GM21447 (cell line): ENCODE measurements around the gene SMURF2.
"Not testable (repeated sequence)": the region's sequence is repeated elsewhere in the genome, so short reads cannot be mapped to it uniquely, and the experiment has no call there.

Experiments
- ATAC-seq: cut with Tn5 transposase; IDR thresholded peaks from one replicate; pipeline ENCODE4 v1.9.1; 2021; ENCODE audit not compliant: unreplicated experiment

Gene SMURF2

DNA sequence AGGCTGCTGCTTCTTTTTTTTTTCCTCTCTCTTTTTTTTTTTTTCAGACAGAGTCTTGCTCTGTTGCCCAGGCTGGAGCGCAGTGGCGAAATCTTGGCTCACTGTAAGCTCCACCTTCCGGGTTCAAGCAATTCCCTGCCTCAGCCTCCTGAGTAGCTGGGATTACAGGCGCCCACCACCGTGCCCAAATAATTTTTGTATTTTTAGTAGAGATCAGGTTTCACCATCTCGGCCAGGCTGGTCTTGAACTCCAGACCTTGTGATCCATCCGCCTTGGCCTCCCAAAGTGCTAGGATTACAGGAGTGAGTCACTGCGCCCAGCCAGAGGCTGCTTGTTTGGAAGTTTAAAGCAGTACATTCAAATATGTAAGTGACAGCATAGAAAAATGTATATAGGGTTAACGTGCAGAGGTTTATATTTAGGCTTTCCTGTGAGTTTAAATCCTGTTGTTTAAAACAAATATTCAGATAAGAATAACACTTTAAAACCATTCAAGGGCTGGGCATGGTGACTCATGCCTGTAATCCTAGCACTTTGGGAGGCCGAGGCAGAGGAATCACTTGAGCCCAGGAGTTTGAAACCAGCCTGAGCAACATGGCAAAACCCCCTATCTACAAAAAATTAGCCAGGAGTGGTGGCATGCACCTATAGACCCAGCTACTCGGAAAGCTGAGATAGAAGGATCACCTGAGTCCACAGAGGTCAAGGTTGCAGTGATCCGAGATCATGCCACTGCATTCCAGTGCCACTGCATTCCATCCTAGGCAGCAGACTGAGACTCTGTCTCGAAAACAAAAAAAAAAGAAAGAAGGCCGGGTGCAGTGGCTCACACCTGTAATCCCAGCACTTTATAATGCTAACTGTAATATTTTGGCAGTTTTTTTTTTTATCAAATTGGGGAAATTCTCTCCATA lies 6.0 kb upstream of the SMURF2 start:
- not testable (repeated sequence) for ATAC-seq

DNA sequence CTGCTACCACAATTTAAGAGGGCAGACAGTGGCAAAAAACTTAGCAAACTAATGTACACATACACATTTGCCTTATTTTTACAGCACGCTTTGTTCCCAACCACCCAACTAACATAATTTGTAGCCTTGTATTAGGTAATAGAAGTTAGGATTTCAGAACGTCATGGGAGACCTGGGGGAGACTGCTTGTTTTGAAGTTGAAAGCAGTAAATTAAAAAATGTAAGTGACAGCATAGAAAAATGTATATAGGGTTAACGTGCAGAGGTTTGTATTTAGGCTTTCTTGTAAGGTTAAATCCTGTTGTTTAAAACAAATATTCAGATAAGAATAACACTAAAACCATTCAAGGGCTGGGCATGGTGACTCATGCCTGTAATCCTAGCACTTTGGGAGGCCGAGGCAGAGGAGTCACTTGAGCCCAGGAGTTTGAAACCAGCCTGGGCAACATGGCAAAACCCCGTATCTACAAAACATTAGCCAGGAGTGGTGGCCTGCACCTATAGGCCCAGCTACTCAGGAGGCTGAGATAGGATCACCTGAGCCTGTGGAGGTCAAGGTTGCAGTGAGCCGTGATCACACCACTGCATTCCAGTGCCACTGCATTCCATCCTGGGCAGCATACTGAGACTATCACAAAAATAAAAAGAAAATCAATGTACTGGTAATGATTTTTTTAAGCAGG lies 2.3 kb upstream of the SMURF2 start:
- ATAC-seq = not testable (repeated sequence)

DNA sequence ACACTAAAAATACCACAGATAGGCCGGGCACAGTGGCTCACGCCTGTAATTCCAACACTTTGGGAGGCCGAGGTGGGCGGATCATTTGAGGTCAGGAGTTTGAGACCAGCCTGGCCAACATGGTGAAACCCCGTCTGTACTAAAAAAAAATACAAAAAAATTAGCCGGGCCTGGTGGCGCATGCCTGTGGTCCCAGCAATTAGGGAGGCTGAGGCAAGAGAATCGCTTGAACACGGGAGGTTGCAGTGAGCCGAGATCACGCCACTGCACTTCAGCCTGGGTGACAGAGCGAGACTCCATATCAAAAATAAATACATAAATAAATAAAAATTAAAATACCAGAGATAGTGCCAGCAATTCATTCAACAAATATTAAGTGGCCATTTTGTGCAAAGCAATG lies 1.7 kb upstream of the SMURF2 start:
- not testable (repeated sequence) for ATAC-seq

DNA sequence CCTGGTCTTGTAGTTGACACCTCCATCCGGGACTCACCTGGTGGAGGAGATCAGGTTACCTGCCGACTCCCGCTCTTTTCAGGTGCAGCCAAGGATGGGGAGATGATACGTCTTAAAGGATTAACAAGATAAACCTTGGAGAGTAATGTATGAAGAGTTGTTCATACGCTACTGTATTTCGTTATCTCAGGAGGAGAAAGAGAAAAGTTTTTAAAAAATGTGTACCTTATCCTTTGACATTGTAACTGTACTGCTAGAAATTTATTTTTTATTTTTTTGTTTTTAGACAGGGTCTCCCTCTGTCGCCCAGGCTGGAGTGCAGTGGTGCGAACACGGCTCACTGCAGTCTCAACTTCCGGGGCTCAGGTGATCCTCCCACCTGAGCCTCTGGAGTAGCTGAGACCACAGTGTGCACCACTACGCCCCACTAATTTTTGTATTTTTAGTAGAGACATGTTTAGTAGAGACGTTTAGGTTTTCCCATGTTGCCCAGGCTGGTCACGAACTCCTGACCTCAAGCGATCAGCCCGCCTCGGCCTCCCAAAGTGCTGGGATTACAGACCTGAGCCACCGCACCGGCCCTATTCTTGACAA lies 764 bp upstream of the SMURF2 start:
- ATAC-seq = no peak

DNA sequence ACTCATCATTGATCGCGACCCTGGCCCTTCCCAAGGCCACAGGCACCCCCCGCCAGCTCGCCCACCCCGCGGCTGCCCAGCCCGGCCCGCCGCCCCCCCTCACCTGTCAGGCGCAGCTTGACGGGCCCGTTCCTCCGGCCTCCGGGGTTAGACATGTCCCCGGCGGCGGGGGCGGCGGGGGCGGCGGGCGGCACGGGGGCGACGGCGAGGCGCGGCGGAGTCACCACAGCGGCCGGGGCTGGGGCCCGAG lies 456 bp downstream of the SMURF2 start:
- ATAC-seq = no peak

DNA sequence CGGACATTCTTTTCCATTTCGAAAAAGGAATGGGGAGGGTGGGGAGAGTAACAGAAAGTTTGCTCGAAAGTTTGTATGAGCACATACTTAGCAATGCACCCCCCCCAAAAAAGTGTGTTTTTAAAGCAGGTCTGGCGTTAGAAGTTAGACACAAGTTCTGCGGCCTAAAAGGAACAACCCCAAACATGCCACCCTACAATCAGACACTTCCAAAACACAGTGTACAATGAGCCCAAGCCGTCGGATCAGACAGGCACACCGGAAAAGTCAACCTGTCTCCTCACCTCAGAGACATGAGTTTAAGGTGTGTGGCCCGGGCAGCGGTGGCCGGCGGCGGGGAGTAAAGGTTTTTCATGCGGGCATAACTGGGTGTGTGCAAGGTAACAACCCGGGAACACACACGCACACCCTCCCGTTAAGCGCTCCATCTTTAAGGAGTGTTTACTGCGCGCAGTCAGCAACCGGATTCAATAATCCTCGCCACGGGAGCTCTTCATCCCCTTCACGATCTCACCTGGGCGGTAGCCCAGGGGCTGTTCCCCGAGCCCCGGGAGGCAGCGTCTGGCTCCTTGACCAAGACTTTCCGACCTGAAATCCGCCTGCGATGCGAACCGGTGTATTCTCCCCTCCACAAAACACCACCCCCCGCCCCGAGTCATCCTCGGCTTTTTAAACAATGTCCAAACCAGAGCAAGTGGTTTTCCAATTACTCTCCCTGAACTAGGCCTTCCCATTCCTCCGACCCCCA lies 955 bp downstream of the SMURF2 start:
- ATAC-seq = peak; percentile 7

DNA sequence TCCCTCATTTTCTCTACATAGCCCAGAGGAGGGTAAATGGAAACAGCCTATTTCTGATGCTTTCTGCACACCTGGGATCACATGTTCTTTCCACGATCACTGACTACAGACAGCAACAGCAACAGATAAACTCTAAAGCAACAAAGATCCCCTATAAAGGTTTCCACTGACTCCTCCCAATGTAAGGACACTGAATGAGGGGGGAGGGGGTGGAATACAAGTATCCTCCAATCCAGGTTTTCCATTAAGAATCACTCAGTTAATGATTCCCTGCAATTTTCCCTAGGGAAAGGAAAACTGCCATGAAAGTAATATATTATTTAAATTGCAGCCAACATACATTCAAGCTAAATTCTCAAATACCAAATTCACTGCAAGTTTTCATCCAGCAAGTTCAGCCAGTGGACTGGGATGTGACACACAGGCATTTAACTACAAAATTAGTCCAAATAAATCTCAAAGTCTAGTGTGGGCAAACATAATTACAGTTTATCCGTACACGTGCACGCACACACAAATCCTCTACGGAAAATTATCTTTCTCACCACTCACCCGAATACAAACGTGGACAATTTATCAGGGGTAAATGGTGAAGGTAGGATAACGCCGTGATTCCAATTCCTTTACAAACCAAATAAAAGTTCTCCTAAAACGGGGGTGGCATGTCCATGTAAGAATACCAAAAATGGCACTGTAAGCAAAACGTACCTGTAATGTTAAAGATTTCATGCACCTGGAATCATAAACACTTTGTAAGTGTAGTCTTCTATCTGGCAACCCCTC lies 1.7 kb downstream of the SMURF2 start:
- ATAC-seq = not testable (repeated sequence)

DNA sequence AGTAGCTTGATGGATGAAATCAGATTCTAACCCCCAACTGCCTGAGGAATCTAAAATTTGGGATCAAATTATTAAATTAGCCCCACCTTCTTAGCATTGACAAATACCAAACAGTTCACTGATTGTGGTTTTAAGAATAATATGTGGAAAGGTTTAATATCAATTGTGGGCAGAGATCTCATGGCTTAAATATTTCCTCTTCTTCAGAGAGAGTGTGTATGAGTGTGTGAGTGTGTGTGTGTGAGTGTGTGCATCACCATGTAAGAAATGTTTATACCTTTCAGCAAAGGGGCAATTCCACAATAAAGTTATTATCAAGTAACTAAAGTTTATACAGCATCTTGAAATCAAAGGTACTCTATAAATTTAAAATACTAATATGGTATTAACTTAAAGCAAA lies 3.2 kb downstream of the SMURF2 start:
- no peak for ATAC-seq

DNA sequence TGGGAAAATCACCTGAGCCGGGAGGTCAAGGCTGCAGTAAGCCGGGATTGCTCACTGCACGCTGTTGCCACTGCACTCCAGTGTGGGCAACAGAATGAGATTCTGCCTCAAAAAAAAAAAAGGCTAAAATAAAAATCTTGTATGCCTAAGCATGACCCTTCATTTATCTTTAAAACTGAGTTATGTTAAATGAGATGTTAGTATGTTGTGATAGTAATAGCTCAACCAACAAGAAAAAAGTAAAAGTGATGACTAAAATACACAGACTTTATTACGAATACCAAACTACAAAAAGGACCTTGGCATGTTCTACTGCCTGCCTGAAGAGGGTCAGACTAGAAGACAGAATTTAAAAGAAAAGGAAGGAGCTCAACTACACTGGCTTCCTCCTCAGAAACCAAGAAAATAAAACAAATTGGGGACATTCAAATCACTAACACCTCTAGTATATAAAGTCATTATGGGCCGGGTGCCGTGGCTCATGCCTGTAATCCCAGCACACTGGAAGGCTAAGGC lies 4.4 kb downstream of the SMURF2 start:
- no peak for ATAC-seq

DNA sequence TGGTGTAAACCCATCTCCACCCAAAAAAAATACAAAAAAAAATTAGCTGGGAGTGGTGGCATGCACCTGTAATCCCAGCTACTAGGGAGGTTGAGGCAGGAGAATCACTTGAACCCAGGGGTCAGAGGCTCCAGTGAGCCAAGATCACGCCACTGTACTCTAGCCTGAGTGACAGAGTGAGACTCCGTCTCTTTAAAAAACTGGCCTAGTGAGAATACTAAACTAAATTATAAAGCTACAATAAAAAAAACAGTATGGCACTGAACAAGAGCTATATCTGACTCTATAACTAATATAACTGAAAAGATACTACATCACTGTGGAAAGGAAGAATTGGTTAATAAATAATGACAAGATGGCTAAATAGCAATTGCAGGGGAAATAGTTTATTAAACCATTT lies 6.4 kb downstream of the SMURF2 start:
- no peak for ATAC-seq

DNA sequence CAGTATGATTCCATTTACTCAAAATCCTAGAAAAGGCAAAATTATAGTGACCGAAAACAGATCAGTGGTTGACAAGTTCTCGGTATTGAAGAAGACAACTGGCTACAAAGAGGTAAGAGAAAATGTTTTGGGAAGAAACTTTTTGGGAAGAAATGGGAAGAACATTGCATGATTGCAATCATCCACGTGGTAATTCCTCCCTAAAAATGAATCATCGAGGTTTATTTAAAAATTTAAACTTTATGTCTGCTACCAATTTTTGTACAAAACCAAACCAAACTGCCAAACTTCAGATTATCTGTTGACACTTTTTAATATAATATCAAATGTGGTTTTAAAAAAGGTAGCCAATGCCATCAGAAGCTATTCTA lies 8.1 kb downstream of the SMURF2 start:
- no peak for ATAC-seq

DNA sequence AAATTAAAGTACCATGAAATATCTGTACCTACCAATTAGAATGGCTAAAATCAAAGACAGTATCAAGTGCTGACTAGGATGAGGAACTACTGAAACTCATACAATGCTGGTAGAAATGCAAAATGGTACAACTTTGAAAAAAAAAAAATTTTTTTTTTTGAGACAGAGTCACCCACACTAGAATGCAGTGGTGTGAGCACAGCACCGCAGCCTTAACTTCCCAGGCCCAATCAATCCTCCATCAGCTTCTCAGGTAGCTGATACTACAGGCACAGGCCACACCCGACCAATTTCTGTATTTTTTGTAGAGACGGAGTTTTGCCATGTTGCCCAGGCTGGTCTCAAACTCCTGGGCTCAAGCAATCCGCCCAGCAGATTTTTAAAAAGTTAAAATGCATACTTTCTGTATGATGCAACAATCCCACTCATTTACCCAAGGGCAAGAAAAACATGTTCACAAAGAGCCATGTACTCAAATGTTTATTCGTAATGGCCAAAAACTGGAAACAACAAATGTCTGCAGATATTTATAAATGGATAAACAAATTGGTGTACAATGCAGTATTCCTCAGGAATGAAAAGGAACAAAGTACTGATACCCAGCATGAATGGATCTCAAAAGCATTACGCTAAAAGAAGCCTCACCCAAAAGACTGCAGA lies 8.7 kb downstream of the SMURF2 start:
- no peak for ATAC-seq

DNA sequence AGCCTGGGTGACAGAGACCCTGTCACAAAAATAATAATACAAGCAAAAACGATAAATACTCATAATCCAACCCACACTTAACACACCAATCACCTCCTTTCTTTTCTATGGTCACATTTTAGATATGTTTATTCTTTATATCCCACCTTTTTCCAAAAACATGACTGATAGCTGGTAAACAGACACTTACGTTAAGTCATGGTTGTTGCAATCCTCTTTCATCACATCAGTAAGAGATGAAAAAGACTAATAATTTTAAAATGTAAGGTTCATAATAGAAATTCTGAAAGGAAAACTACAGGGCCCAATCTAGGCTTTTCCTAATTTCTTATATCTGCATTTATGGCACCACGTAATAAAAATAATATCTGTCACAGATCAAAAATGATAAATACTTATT lies 10.2 kb downstream of the SMURF2 start:
- no peak for ATAC-seq

DNA sequence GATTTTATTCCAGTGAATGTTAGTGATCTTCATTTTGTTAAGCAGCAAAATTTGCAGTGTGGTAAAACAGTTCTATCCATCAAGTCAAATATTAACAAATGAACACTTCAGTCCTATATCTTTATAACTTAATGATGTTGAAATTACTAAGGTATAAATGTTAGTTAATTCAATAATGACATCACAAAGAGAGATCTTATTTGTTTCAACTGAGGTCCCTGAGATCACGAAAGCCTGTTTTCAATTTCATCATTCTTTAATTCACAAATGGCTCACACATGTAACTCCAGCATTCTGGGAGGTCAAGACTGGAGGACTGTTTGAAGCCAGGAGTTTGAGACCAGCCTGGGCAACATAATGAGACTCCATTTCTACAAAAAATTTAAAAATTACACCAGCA lies 13.9 kb downstream of the SMURF2 start:
- no peak for ATAC-seq

DNA sequence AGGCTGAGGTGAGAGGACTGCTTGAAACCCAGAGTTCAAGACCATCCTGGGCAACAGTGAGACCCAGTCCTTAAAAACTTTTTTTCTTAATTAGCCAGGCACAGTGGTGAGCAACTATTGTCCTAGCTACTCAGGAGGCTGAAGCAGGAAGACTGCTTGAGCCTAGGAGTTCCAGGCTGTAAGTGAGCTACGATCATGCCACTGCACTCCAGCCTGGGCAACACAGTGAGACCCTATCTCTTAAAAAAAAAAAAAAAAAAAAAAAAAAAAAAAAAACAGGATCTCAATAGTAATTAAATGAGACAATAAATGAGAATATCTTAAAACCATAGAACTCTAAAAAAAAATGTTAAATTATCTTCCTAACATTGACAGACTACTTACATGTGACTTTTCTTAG lies 14.3 kb downstream of the SMURF2 start:
- ATAC-seq = no peak

DNA sequence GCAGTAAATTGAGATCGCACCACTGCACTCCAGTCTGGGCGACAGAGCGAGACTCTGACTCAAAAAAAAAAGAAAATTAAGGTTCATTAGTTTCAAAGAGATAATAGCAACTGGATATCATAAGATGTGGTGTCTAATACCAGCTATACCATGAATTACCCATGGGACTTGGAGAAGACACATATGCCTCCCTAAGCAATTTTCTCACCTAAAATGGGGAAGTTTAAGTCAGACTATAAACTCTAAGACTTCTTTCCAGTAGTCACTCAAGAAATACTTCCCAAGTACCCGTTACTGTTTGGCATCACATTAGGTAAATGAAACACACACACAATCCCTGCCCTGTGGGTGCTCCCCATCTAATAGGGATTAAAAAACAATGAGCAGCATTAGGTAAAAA lies 22.6 kb downstream of the SMURF2 start:
- ATAC-seq = no peak

DNA sequence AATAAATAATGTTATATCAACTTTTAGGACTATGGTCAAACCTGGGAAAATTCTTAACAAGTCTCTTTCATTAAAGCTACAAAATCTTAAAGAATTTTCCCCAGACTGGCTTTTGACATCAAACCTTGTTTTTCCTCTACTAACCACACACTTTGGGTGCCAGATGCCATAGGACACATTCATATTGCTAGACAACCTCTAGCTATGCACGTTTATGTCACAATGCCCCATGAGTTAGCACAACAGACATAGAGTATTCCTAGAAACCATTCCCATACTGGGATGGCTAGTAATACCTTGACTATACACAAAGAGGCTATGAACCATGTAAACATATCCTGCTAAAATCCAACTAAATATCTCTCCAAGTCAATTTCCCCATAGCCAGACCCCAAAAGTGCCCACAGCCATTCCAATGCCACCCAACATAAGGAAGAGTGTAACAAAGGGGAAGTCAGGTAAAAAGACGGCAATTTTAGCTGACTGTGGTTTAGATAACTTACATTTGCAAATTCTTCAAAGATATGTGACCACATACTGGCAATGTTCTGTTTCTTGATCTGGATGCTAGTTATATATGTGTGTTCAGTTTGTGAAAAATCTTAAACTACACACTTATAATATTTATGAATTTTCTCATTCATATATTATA lies 23.4 kb downstream of the SMURF2 start:
- ATAC-seq = no peak

DNA sequence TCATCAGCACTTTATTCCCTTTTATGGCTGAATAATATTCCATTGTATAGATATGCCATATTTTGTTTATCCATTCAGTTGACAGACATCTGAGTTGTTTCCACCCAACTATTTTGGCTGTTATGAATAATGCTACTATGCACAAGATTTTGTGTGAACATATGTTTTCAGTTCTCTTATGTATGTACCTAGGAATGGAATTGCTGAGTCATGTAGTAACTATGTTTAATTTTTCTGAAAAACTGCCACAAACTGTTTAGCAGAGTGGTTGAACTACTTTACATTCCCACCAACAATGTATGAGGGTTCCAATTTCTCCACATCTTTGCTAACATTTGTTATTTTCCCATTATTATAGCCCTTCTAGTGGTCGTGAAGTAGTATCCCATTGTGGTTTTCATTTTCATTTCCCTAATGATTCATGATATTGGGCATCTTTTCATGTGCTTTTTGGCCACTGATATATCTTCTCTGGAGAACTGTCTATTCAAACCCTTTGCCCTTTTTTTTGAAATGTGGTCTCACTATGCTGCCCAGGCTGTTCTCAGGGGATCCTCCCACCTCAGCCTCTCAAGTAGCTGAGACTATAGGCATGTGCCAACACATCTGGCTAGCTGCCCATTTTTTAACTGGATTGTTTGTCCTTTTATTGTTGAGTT lies 26.3 kb downstream of the SMURF2 start:
- ATAC-seq = peak; percentile 78

DNA sequence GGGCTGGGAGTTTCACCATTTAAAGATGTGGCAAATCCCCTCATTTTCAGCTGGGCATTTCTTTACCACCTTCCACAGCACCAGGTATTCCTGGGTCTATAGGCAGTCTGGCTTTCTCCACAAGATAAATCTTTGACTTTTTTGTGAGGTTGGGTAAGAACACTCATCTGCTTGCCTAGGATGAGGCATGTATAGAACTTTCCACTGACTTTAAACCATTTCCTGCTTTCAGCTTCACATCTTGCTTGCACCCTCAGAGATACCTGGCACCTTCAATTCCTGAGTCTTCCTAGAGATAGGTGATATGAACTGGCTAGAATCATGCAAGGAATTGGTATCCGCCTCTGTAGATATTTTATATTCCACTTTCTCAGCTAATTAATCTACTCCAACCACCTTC lies 27.9 kb downstream of the SMURF2 start:
- ATAC-seq = no peak
